ENCODE data around the gene KIAA1217. TPM values are rescaled to one million over a fixed set of nuclear protein-coding genes. Genes with fewer than 3 reads are reported as not detected.

The KIAA1217 gene
- total RNA-seq, 1 donor from 2014 or later, result 54.3 TPM

DNA sequence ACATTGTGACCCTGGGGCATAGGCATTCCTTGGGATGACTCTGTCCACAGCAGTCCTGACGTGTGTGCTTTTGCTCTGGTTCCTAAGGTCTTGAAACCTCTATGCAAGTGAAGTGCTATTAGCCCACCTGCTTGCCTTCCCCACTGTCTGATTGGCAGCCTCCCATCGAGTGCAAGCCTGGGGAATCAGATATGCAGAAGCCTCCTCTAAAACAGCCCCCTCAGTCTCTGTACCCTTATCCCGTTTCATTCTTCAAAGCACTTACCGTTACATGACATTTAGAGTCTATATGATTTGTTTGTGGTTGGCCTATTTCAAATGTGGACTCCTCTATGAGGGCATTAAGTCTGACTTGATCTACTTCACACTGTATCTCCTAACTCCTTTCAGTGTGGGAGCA, 4.3 kb downstream of the KIAA1217 start:
- H3K36me3 ChIP-seq, result no peaks in the 10 kb centered on the region
- intact Hi-C loops (cut with DNase I), result loop anchor here (10.0 kb wide), 1 partner anchor 152 kb away; no protein-coding TSS in a partner anchor
- H3K4me3 ChIP-seq, result no peak overlapping the region
- no peak overlapping the region for H3K27ac ChIP-seq
- H3K27me3 ChIP-seq, result no peaks in the 10 kb centered on the region
- H3K9me3 ChIP-seq, result no peaks in the 10 kb centered on the region
- TF ChIP-seq POLR2AphosphoS5 (IDR thresholded peaks at IDR 0.05; ENCODE audit: insufficient read depth in 1 of 2, low read depth in 1 of 2), result no peak
- no peak for TF ChIP-seq POLR2A (IDR thresholded peaks at IDR 0.05)
- TF ChIP-seq CTCF (IDR thresholded peaks at IDR 0.05), result no peak
- peak in 1 of 2 donors; percentile 25 for DNase-seq (ENCODE audit: extremely low spot score in 2 of 2)
- peaks cover 38% of the 10 kb centered on the region for H3K4me1 ChIP-seq

DNA sequence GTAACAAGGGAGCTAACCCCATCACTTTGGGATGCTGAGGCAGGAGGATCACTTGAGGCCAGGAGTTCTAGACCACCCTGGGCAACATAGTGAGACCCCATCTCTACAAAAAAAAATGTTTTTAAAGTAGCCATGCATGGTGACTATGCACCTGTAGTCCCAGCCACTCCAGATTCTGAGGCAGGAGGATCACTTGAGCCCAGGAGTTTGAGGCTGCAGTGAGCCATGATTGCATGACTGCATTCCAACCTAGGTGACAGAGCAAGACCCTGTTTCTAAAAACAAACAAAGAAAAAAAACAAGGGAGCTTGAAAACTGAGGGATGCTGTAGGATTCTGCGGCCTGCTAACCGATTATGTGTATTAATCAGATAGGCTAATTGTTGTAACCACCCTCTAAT, 4.9 kb downstream of the KIAA1217 start:
- Histone ChIP-seq H3K4me3 (no peak overlapping the region), H3K36me3 (no peaks in the 10 kb centered on the region), H3K4me1 (peaks cover 32% of the 10 kb centered on the region), H3K27me3 (no peaks in the 10 kb centered on the region), H3K27ac (no peak overlapping the region), H3K9me3 (no peaks in the 10 kb centered on the region)
- TF ChIP-seq POLR2AphosphoS5 (IDR thresholded peaks at IDR 0.05; ENCODE audit: insufficient read depth in 1 of 2, low read depth in 1 of 2) (no peak), POLR2A (IDR thresholded peaks at IDR 0.05) (no peak), CTCF (IDR thresholded peaks at IDR 0.05) (no peak)
- DNase-seq (ENCODE audit: extremely low spot score in 2 of 2), result no peak
- intact Hi-C loops (cut with DNase I), result loop anchor here (10.0 kb wide), 1 partner anchor 151 kb away; no protein-coding TSS in a partner anchor

- peaks cover 27% of the 10 kb centered on the region for H3K4me1 ChIP-seq
Observed at GRCh38 chr10:24214762-24215161, 5.8 kb downstream of the KIAA1217 start.

GRCh38 chr10:24215196-24215595, 6.3 kb downstream of the KIAA1217 start:
- H3K4me3 ChIP-seq, result no peak overlapping the region
- H3K4me1 ChIP-seq, result peaks cover 23% of the 10 kb centered on the region
- intact Hi-C loops (cut with DNase I), result loop anchor here (10.0 kb wide), 1 partner anchor 150 kb away; no protein-coding TSS in a partner anchor
- H3K9me3 ChIP-seq, result no peaks in the 10 kb centered on the region
- H3K27ac ChIP-seq, result peak overlapping the region; percentile 52
- TF ChIP-seq POLR2AphosphoS5 (IDR thresholded peaks at IDR 0.05; ENCODE audit: insufficient read depth in 1 of 2, low read depth in 1 of 2) (peak in 1 of 2 donors; percentile 37), POLR2A (IDR thresholded peaks at IDR 0.05) (no peak)
- DNase-seq (ENCODE audit: extremely low spot score in 2 of 2), result peak in 1 of 2 donors; percentile 37
- no peaks in the 10 kb centered on the region for H3K27me3 ChIP-seq
- no peaks in the 10 kb centered on the region for H3K36me3 ChIP-seq

More at GRCh38 chr10:24214762-24215161, 5.8 kb downstream of the KIAA1217 start:
- Histone ChIP-seq H3K27me3 (no peaks in the 10 kb centered on the region), H3K27ac (peak overlapping the region; percentile 52), H3K4me3 (no peak overlapping the region), H3K9me3 (no peaks in the 10 kb centered on the region), H3K36me3 (no peaks in the 10 kb centered on the region)
- intact Hi-C loops (cut with DNase I), result loop anchor here (10.0 kb wide), 1 partner anchor 150 kb away; no protein-coding TSS in a partner anchor
- TF ChIP-seq CTCF (IDR thresholded peaks at IDR 0.05), result no peak
- TF ChIP-seq POLR2A (IDR thresholded peaks at IDR 0.05), result no peak
- peak in 1 of 2 donors; percentile 77 for DNase-seq (ENCODE audit: extremely low spot score in 2 of 2)

- DNase-seq (ENCODE audit: extremely low spot score in 2 of 2), result peak in 1 of 2 donors; percentile 65
- intact Hi-C loops (cut with DNase I), result loop anchor here (10.0 kb wide), 1 partner anchor 149 kb away; no protein-coding TSS in a partner anchor
- Histone ChIP-seq H3K36me3 (no peaks in the 10 kb centered on the region), H3K4me3 (no peak overlapping the region), H3K27me3 (no peaks in the 10 kb centered on the region), H3K4me1 (peaks cover 19% of the 10 kb centered on the region), H3K9me3 (no peaks in the 10 kb centered on the region), H3K27ac (peak overlapping the region; percentile 52)
- TF ChIP-seq POLR2A (IDR thresholded peaks at IDR 0.05) (no peak), POLR2AphosphoS5 (IDR thresholded peaks at IDR 0.05; ENCODE audit: insufficient read depth in 1 of 2, low read depth in 1 of 2) (no peak), CTCF (IDR thresholded peaks at IDR 0.05) (no peak)
Observed at GRCh38 chr10:24215603-24216002, 6.7 kb downstream of the KIAA1217 start.
